Ureter (tissue), 1 donor: ENCODE results near the gene GPR31. TPM values are rescaled to one million over a fixed set of nuclear protein-coding genes. Genes with fewer than 3 reads are reported as not detected.

Experiments
- DNase-seq: peaks from one replicate; pipeline ENCODE4 v3.0.0-alpha.2; 2020; ENCODE audit warnings: low spot score
- total RNA-seq: library from RNA; stranded (reverse); gene quantifications from one replicate; pipeline ENCODE4 v1.2.4, GENCODE V29; 2023
- donor health status: DM: yes; HTN: yes; CAD: no.

GPR31 gene
- total RNA-seq, 1 donor from 2014 or later = not detected

DNA sequence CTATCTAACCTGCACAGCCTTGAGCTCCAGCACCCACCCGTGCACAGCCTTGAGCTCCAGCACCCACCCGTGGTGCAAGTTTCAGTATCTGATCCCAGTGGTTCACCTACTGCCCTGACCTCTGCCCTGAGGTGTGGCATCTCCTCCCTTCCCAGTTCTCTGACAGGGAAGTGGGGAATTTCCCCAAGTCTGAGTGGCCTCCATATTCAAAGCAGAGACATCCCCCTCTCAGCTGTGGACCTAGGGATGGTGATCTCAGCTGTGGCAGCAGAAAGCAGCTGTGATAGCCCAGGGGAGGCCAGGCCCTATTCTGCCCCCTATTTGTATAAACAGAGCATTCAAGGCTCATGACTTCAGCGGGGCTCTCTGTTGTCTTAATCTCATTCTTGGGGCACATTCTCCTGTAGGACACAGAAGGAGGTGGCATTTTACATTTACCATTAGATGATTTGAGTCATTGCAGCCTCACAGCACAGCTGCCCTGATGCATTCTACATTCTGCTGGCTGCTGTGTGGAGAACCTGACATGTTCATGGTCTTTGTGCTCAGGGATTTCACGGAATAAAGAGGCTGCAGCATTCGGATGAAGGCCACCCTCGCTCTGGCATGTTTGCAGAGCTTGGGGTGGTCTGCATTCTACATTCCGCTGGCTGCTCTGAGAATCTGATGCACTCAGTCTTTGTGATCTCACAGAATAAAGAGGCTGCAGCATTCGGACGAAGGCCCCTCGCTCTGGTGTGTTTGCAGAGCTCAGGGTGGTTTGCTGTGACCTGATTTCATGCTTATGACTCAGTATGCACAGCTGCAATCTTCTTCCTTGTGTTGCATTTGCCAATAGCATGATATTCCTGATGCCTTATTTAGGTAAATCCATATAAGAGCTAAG lies 16.9 kb downstream of the GPR31 start:
- no peak for DNase-seq

DNA sequence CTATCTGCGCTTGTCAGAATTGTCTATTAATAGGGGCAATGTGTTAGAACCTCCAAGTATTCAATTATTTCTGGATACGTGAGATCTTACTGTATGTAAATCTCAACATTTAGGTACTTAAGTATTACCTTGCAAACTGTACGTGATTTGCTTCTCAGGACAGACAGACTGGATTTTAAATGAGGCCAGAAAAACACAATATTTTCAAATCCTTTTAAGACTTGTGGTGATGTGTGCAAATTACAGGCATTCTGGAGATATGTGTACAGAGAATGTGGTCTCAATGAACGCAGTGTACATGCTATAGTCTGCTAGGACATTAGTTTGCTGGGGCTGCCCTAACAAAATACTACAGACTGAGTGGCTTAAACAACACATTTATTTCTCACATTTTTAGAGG lies 18.0 kb downstream of the GPR31 start:
- DNase-seq = no peak

DNA sequence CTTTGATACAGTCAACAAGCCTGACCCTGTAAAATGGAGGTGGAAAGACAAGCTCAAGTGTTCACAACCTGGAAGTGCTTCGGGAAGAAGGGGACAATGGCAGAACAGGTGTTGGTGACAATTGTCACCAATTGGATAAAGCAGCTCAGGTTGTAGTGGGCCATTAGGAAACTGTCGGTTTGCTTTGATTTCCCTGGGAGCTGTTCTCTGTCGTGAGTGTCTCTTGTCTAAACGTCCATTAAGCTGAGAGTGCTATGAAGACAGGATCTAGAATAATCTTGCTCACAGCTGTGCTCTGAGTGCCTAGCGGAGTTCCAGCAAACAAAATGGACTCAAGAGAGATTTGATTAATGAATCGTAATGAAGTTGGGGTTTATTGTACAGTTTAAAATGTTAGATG lies 19.9 kb downstream of the GPR31 start:
- no peak for DNase-seq

DNA sequence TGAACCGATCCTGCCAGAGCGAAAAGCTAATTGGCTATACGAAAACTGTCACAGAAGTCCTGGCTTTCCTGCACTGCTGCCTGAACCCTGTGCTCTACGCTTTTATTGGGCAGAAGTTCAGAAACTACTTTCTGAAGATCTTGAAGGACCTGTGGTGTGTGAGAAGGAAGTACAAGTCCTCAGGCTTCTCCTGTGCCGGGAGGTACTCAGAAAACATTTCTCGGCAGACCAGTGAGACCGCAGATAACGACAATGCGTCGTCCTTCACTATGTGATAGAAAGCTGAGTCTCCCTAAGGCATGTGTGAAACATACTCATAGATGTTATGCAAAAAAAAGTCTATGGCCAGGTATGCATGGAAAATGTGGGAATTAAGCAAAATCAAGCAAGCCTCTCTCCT lies 20.7 kb downstream of the GPR31 start:
- DNase-seq = no peak

DNA sequence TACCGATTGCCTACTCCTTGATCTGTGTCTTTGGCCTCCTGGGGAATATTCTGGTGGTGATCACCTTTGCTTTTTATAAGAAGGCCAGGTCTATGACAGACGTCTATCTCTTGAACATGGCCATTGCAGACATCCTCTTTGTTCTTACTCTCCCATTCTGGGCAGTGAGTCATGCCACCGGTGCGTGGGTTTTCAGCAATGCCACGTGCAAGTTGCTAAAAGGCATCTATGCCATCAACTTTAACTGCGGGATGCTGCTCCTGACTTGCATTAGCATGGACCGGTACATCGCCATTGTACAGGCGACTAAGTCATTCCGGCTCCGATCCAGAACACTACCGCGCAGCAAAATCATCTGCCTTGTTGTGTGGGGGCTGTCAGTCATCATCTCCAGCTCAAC lies 21.4 kb downstream of the GPR31 start:
- DNase-seq = no peak

DNA sequence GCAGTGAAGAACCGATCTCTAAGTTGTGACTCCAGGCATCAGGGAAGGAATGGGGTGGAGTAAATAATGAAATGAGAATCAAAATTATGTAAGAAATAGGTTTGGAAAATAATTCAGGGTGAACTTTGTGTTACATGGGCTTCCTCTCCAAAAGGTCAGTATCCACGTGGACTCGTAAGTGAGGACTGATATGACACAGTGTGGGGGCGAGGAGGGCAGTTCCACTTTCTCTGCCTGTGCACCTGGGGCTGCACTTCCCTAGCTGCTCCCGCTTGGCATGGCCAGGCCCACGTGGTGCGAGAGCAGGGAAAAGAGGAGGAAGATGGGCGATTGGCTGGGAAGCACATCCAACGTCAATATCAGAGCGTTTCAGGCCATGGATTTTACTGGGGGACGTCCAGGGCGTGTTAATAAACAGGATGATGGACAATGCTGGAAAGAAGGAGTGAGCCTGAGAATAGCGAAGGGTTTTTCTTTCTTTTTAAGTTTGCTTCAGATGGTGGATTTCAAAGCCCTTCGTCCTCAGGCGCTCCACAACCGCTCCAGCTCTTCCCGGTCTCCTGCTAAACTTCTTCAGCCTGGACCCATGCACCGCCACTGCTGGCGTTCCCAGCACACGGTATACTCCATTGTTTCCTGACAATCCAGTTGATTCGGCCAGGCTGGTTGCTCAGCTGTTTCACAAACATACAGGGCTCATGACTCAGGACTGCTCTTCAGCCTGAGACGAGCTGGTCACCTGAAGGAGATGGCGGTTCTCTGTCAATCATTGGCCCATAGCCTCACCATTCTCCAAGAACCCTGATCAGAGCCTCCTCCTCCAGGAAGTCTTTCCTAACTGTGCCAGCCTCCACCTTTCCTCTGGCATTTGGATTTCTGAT lies 23.1 kb downstream of the GPR31 start:
- no peak for DNase-seq

DNA sequence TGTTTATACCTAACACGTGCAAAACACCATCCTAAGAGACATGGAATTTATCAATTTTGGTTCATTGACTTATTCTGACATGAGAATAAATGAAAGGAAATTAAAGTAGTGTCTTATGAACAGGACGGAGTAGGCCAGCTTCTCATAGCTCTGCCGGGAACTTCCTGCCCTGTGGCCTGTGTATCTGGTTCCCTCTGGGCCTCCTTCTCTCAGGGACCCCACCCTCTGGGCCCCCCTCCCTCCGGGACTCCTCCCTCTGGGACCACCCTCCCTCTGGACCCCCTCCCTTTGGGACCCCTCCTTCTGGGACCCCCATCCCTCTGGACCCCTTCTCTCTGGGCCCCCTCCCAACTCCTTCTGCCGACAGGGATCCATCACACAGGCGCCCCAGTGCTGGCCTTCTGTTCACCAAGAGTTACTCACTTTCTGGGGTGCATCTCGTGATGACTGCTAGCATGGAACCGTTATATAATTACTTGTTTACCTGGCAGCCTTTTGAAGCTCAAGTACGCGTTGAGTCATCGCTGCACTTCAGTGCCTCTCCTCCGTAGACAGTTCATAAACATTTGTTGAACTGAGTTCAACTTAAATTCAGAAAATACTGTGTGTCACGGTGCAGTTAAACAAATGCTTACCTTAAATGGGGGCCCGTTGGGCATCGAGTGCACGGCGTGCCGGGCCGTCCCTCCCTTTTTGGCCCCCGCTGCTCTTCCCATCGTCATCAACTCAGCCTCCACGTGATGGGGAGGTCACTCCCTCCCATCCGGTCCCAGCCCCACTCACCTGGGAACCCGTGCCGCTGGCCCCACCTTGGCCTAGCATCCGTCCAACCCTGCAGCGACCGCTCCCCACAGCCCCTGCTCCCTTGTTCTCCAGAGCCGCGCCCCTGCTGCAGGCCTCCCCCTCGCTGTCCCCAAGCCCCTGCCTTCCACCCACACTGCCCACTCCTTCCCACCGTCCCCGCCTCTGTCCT lies 26.8 kb downstream of the GPR31 start:
- no peak for DNase-seq

DNA sequence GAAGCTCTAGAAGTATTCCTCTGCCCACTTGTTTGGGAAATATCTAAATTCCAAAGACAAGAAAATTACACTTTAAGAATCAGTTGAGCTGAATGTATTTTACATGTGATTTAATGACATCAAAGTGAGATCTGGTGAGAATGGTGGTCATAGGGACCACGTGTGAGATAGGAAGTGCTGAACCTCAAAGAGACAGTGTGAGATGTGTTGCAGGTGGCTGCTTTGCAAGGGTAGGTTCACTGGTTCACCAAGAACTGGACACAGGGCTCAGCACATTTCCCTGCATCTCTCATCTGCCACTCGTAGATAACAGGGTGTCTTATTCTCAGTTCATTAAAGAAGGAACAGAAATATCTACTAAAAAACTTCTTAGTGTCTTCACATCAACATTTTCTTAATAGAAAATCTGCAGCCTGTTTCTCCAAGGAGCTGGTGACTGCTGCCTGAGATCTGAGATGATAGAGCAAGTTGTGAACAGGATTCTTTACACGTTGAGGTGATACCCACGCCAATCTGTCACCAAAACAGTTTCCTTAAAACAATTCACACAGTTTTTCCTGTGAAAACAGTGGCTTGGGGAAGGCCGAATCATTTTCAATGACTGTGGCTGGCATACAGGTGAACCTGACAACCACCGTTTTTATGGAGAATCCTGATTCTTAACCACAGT lies 27.6 kb downstream of the GPR31 start:
- no peak for DNase-seq

DNA sequence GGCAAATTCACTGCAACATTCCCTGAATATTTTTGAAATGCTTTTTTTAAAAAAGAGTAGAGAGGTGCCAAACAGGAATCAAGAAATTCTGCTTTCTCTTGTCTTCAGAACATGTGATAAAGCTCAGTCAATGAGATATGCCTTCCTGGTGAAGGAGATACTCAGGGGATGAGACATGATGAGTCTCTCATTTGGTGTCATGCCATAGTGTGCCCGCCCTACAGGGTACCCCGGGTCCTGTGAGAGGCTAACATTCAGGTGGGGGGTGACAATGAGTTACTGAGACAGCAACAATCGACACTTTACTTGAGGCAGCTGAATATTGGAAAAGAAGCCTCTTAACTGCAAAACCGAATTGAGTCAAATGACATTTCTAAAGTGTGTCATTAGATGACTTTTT lies 28.2 kb downstream of the GPR31 start:
- no peak for DNase-seq

DNA sequence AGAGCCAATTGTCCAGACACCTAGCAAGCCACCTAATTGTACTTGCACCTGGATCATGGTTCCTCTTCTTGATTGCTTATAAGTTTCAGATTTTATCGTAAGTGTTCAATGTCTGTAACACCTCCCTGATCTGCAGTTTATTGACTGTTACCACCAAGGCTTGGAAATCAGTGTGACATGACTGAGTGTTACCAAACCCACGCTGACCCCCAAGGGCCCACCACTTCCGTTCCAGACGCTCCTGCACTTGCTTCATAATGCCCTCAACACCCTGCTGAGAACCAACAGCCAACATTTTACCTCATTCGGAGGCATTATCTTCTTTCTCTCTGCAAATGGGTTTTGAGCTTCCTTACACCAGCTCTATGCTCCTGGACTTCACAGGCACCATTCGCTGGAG lies 28.6 kb downstream of the GPR31 start:
- no peak for DNase-seq

DNA sequence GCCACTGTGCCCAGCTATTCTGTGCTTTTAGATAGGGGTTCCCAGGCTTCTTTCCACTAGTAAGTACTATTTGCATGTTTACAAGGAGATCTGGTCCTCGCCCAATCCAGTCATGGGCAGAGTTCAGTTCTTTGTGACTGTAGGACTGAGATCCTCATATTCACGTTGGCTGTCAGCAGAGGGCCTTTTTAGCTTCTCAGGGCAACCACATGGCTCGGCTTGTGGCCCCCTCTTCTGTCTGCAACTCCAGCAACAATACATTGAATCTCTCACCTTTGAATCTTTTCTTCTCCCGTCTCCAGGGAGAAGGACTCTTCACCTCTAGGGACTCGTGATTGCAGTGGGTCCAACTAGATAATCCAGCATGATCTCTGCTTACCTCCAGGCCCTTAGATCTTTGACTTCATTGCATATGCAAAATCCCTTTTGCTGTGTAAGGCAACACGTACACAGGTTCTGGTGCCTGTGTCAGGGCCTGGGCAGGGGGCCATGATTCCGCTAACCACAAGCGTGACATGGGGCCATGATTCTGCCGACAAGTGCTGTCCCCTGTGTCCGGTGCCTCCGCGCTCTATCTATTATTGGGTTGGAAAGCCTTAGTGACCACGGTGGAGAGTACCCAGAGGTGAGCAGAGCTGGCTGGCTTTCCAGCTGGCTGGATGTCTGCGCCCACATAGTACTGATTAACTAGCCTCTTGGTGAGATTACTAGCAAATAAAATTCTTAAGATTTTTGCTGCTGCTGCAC lies 29.8 kb downstream of the GPR31 start:
- DNase-seq = no peak

DNA sequence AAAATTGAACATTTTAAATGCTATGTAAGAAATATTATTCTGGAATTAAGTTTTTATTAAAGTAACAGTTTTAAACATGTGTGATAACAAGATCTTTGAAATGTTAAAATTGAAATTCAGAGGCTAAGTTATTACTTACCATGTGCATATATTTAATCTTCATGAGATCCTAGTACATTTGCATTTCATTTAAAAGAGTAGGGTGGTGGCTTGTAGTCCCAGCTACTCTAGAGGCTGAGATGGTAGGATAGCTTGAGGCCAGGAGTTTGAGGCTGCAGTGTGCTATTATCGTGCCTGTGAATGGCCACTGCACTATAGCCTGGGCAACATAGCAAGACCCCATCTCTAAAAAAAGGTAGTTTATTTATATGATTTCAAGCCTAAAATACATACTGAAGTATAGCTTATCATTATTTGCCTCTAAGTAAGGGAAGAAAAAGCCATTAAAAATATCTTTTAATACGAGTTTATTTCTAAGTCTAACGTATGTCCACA lies 31.9 kb downstream of the GPR31 start:
- no peak for DNase-seq

DNA sequence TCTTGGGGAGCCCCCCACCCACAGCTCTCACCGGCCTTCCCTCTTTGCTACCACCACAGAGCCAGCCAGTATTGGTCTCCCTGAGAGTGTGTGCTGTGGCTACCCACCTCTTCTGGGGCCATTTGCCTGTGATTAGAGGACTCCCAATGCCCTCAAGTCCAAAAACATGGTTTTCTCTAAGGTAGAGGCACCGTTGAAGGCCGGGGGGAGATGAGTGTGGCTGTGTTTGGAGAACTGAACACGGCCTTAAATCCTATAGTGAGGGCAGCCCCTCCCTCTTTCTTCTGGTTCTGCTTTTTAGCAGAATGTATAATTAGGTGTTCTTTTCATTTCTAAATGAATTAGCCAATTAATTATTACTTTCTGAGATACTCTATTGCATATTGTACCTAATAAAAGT lies 32.4 kb downstream of the GPR31 start:
- no peak for DNase-seq

DNA sequence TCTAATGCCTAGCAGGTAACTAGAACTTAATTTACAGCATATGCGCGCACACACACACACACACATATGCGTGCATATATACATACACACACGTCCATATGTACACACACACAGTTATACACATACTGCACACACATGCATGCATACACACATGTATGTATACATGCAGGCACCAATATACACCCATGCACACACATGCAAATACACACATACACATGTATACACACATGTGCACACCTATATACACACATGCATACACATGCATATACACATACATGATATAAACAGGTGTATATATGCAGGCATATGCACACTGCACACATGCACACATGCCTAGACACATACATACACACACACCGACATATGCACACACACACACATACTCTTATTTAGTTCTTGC lies 33.0 kb downstream of the GPR31 start:
- no peak for DNase-seq

DNA sequence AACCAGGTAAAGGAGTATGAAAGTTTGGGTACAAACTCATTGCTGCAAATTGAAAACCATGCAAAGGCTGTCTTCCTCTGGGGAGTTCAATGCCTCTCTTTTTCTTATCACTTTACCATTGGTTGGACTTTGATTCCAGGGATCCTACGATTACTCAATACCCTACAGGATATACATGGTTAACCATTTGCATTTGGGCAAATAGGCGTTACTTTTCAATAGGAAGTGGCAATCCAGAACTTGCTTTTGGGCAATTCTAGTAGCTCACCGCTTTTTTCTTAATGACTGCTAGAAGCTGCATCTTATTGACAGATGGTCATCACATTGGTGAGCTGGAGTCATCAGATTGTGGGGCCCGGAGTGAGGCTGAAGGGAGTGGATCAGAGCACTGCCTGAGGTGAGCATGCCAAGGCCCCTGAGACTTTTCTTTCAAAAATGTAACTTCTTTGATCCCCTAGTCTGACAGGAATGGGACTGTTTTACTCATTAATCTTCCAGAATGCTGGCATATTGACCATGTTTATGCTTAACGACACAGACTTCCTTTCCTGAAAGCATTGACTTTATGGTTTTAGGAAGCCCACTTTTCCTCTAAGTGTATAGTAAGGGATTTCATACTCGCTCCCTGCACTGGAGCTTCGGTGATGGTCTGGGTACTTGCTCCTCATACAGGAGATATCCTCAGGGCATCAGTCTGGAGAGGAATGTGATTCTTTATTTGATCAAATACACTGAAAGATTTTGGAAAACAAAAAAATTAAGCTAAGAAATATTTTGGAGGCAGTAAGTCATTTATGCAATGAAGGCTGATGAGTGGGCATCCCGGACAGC lies 34.7 kb downstream of the GPR31 start, which contains the start of gene CCR6:
TSS of gene CCR6 (plus strand) at position 270 of the 831 bp plus-strand sequence. CDS start 13,039 bp downstream, outside the sequence.
- DNase-seq = no peak

DNA sequence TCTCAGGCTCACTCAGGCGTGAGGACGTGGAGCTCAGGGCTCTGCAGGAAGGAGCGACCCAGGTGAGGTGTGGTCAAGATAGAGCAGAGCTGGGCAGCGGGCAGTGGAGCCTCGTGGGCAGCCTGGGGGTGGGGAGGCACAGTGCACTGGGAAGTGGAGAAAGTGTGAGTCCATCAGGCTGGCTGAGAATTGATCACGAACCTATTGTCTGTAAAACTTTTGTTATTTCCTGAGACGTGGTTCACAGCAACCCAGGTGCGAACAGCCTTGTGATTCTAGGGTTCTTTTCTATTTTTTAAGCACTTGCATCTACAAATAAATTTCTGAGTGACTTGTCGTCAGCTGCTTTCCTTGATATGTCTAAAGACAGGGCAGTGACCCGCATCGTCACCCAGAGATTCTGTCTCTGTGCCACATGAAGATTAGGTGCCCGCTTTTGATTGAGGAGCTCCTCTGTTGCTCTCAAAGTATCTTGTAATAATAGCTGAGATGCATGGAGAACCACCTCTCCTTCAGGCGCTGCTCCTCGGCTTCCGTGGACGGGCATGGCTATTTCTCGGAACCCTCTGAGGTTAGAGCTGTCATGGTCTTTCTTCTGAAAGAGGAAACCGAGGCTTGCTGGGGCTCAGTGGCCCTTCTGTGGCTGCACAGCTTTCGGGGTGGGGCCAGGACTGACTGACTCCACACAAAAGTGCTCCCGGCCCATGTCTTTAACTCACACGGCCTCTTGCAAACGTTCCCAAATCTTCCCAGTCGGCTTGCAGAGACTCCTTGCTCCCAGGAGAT lies 35.5 kb downstream of the GPR31 start:
- DNase-seq = no peak

DNA sequence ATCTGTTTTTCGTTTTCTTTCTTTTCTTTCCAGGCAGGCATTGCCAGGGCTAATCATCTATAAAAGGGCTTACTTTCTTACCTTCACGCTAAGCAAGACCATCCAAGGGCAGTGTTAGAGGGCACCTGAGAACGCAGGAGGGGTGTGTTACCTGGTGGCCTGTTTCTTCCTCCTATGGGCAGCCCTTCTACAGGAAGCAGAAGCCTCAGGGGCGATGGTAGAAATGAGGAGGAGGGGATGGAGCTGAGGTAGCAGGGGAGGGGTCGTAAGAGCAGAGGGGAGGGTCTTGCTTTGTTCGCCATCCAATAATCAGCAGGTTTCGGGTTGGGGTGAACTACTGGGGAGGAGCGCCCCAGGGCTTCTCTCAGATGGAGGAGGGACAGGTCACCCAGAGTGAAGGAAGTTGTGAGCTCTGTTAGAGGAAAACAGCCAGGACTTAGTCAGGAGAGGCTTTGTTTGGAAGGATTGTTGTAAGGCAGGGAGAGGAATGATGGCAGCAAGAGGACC lies 36.4 kb downstream of the GPR31 start:
- DNase-seq = no peak

DNA sequence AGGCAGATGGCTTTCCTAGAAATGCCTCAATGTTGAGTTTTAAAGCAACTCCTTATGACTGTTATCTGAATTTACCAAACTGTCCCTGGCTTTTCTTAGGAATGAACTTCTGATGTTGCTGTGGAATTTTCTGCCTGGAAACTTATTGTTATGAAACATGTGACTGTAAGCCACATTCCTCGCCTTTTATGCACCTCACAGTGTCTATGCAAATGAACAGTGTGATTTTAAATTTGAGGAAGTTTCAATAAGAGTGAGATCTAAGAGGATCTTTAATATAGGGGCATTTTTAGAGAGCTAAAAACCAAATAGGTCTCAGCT lies 37.2 kb downstream of the GPR31 start:
- no peak for DNase-seq
